HG02981 (cell line): Measurements from ENCODE around the gene CHCHD3.

Experiments
- ATAC-seq: cut with Tn5 transposase; IDR thresholded peaks from one replicate; pipeline ENCODE4 v1.9.1; 2021; ENCODE audit warnings: mild to moderate bottlenecking, moderate library complexity; ENCODE audit not compliant: unreplicated experiment

Gene CHCHD3

DNA sequence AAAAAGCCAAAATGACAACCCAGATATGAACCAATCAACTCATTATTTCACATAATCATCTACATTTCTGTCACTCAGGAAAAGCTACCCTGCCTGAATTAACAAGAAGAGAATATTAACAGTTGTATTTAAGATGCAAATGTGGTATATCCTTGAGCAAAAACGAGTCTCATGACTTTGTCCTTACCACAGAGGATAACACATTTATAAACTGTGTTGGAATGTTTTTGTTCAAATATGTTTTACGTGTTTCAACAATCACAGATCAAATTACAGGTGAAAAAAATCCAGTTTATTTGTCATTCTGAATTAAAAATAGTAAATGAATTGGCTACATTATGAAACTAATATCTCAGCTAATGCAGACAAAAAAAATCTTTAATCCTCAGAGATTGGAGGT is 34.6 kb downstream of the CHCHD3 start:
- no peak for ATAC-seq

DNA sequence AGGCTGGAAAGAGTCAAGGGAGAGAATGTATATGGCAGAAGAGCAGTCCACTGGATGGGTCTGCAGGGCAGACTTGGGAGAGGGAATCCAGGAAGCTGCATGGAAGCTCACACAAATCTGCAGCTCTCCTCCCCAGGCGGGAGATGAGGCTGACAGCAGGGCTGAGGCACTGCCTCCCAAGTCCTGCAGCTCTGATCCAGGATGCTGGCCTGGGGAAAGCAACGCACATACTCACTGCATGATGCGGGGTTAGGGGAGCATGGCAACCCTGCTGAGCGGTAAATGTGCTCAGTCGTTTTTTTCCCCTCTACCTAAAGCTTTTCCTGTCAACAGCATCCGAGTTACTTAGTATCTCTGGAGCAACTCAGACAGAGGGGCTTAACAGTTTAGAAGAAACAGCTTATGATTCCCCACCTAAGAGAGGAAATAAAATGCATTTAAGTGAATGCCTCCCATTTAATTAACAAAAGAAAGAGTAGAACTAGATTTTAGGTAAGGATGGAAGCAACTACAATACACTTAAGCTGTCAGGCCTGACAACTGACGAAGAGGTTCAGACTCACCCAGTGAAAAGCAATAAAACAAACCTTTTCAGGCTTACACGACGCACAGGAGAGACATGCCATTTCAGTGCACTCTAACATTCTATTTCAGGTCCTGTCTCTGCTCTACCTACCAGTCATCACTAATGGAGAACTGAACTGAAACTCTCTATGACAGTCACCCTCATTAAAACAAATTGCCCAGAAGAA is 37.0 kb downstream of the CHCHD3 start:
- ATAC-seq, result no peak

DNA sequence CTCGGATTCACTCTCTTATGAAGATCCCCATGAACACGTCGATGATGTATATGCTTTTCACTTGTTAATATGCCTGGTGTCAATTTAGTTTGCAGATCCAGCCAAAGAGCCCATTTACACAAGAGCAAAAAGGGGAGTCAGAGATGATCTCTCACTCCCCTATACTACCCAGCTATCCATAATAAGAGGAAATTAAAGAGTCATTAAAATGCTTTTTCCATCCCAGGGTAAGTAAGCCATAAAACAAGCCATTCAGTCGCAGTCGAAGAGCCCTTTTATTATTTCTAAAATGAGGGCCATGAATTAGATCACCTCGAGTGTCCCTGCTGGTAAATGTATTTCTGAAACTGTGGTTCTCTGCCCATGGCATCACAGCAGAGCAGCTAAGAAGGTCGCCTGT is 41.2 kb downstream of the CHCHD3 start:
- ATAC-seq, result no peak

DNA sequence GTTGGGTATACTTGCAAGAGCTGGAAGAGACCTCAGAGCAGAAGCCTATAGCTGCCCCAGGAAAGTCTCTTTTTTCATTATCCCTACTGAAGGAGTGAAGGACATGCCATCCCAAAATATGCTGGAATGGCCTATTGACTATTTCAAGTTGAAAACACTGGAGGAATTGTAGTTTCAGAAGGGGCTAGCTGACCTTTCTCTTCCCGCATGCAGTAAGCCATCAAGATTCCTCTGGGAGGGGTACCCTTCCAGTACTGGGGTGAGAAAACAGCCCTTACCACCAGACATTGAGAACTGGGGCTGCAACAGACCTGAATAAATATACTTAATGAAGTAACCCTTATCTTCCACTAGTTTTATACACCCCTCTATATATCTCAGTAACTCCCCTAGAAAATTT is 41.7 kb downstream of the CHCHD3 start:
- no peak for ATAC-seq

DNA sequence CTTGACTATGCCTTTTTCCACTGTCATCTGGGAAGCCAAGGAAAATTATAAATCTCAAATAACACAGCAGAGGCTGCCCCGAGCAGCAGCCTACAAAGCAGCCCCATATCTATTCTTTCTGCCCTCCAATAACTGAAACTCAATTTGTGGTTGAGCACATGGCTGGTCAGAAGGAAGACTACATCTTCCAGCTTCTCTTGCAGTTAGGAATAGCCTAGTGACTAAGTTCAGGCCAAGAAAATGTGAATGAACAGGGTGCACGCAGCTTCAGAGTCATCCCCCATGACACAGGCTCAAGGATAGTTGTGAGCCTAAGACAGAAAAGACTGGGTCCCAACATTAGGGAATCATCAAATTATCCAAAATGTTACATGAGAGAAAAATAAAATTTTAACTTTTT is 42.3 kb downstream of the CHCHD3 start:
- no peak for ATAC-seq

DNA sequence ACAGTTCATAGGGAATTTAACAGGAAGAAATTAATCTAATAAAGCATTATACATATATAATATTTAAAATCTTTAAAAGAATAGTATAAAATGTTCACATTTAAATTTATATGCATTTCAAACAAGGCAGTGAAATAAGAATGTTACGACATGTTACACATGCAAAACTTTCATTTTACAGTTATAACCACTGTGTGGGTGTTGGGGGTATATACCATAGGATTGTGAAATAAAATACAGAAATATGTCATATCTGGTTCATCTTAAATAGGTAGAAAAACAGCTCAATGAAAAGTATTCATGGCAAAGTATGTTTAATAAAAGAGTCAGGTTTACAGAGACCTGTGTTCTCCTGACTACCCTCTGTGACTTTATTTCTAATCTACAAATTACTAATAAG is 45.6 kb downstream of the CHCHD3 start:
- ATAC-seq, result no peak

DNA sequence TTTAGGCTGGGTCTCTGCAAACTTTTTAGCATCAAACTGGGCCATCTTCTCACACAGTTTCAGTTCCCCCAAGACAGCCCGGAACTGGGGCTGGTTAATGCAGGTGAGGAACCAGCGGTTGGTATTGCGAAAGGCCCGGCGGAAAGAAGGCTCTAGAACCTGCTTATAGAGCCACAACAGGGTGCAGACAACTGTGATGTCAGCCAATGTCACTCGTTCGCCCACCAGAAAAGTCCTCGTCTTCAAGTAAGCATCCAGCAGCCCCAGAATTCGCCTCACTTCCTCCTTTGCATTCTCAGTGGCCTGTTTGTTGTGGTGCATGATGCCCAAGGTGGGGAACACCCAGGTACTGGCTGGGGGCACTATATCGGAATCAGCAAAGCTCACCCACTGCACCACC is 46.6 kb downstream of the CHCHD3 start:
- peak; percentile 86 for ATAC-seq

DNA sequence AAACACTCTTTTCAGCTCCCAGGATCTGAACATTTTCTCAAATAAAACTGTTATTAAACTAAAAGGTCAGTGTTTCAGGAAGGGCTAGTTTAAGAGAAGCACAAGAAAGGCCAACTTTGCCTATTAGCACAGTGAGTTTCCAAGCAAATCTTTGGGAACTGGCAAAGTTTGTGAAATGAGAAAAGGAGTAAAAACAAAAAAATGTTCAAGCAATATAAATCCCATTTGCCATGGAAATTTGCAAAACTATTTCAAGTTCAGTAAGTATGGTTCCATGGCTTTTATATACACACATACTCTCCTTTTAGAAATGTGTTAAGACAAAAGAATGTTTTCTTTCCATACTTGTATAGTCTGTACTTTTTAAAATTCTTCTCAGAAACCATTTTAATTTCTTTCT is 51.5 kb downstream of the CHCHD3 start:
- no peak for ATAC-seq

DNA sequence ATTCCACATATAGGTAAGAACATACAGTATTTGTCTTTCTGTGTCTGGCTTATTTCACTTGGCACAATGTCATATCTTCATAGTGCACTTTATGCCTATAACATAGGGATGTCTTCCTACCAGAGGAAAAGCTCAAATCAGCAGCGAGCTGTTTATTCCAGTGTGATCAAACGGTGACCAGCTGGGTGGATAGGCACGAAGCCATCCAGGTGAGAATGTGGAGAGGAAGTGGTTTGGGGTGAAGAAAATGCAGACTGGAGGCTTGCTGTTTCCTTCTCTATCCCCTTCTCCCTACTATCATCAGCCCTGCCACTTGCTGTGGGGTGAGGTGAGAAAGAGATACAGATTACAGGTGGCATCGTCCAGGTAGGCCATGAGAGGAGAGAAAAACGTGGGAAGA is 52.4 kb downstream of the CHCHD3 start:
- ATAC-seq, result no peak

DNA sequence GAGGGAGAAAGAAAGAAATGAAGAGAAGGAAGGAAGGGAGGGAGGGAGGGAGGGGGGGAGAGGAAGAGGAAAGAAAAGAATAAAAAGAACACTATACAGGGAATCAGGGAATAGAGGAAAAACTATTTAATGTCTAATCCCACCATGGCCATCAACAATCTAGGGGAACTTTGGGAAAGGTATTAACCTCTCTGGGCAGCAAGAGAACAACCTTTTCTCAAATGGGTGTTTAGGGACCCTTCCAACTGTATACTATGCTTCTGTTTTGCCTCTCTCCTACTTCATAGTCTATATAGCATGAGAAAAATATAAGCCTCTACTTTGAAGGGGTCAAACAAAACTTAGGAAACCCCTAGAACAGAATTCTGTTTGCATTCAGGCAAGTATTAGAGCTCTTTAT is 54.5 kb downstream of the CHCHD3 start:
- ATAC-seq, result no peak

DNA sequence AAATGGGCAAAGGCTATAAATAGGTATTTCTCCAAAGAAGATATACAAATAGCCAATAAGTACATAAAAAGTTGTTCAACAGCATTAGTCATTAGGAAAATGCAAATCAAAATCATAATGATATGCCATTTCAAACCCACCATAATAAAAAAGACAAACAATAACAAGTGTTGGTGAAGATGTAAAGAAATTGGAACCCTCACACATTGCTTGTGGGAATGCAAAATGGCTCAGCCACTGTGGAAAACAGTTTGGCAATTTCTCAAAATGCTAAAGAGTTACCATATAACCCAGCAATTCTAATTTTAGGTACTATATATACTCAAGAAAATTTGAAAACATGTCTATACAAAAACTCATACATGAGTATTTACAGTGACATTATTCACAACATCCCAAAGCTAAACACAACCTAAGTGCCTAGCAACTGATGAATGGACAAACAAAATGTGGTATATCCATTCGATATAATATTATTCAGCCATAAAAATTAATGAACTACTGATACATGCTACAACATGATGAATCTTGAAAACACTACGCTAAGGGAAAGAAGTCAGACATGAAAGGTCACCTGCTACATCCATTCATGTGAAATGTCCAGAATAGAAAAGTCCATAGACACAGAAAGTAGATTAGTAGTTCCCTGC is 55.6 kb downstream of the CHCHD3 start:
- ATAC-seq, result no peak

DNA sequence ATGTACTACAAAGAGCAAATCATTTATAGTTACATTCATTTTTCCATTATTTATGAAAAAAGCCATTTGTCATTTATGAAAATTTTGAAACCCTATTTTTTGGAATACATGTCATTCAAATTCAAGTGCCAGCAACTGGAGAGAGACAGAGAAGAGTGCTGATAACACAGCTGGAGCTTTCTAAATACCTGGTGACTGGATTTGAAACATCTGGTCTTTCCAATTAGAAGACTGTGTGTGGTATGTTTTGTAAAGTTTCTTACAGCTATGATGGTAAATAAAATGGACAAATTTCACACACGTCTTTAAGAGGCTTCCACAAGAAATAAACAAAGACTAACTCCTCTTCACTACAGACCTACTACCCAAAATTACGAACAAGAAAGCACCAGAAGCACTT is 56.8 kb downstream of the CHCHD3 start:
- no peak for ATAC-seq

DNA sequence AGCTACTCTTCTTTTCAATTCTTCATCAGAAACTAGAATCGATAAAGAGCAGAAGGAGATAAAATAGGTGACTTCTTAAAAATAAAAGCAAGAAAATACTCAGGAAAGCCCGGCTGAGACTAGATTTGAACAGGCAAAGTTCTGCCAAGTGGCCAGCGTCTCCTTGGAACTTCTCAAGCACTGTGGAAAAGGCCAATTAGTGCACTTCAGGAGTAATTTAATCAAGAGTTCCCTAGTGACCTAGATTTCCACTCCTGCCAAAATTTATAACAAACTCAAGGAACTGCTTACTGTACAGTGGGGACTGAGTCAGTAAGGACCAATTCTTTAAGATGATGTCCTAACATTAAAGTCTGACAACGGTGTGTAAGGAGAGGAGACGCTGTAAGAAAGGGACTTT is 57.3 kb downstream of the CHCHD3 start:
- ATAC-seq, result no peak

DNA sequence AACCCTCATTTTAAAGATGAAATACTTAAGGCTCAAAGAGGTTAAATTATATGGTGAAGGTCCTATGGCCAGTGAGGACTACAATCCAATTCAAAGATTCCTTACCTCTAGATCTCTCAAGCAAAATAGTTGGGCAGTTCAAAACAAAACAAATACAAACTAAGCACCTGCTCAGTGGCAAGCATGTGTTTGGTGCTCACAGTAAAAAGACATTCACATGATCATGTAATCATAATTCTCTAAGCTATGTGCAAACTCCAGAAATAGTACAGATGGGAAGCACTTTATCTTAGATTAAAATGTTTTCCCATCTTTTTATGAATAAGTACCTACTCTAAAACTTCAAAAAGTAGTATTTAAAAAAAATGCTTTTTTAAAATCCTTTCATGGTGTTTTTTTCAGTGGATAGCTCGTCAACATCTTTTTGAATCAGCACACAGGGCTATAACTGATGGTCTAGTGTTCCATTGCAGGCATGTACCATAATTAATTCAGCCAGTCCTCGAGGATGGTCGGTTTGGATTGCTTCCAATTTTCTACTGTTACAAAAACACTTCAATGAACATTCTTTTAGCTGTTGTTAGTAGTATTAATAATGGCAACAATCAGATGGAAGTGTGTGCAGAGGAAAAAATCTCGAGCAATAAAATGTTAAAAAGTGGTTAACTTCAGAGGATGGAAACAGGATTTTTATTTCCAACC is 58.4 kb downstream of the CHCHD3 start:
- ATAC-seq, result no peak

DNA sequence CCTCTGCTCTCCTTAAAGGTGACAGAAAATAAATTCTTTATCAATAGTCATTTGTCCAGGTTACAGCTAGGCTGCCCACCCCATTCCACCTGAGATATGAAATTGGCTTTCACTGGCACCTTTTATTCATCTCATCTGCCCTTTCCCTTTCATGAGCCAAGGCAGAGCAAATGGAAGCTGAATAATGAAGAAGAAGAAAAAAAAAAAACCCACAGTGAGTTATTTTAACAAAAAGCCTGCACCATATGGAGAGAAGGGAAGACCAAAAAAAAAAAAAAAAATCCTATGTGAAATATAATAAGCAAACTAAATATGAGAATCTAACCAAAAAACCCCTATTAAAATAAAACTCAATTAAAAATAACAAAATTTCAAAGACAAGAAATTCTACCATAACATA is 59.2 kb downstream of the CHCHD3 start:
- no peak for ATAC-seq

DNA sequence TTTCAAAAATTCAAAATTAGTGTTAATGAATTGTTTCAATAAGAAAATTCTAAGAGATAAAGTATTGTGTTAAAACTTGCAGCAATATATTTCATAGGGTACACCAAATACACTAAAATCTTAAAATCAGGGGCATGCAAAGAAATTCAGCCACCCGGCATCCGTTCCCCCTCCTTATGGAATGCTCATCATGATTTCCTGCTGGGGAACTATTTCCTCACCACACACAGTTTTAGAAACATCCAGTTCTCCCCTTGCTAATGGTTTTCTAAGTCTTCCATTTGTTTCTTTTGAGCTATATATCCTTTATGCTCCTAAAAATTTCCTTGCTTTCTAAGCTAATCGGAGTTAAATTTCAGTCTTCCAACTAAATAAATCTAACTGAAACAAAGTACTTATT is 60.7 kb downstream of the CHCHD3 start:
- ATAC-seq, result no peak

DNA sequence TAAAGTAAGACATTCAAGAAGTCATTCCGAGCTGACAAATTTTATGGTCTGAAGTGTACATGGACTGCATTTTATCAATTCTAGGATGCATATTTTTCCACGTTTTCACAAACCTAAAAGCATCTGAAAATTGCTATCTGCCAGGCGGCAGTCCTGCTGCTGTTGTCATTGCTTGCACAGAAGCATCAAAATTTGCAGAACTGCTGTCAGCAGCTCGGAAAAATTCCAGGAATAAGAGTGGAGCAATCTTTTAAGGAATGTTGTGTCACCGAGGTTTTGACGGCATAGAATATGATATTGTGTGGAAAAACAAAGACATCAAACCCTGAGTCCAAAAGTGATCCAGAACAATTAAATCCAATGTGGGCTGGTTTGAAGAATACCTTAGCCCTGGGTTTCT is 61.4 kb downstream of the CHCHD3 start:
- ATAC-seq, result no peak

DNA sequence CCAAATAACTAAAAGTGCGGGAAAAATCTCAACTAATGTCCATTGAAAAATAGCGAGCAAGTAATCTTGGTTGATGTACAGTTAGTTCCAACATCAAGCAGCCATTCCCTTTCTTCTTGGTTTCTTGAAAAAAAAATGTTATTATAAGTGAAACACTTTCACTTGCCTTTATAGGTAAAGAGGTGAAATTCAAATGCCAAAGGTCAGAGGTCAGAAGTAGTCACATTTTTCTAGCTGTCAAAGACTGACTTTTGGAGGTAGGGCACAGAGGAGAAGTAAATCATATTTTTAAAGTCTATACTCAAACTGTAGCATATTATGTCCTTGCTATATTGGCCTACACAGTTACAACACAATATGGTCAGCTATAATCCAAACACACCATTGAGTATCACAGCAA is 62.3 kb downstream of the CHCHD3 start:
- no peak for ATAC-seq

DNA sequence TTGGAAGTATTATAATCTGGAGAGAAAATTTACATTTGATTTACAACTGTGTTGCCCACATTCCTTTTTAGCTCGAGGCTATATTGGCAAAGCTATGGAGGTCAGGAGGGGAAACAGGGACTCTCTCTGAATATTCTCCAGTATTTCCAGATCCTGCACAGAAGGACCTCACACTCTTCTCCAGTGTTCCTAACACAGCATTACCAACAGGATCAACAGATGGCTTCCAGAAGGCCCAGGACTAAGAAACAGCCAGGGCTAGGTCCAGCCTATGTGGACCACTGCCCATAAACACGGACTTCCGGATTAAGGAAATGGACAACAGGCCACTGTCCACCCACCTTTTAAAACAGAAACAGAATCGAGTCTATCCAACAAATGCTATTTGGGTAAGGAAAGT is 65.3 kb downstream of the CHCHD3 start:
- no peak for ATAC-seq

DNA sequence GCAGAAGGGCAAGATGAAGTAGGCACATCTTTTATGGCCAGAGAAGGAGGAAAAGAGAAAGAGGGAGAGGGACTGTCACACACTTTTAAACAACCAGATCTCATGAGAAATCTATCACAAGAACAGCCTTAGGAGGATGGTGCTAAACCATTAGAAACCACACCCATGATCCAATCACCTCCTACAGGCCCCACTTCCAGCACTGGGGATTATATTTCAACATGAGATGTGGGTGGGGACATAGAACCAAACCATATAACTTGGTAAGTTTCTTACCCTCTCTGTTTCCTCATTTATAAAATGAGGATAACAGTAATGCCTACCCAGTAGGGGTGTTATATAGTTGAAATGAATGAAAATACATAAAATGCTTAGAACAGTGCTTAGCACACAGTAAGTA is 66.0 kb downstream of the CHCHD3 start:
- no peak for ATAC-seq

DNA sequence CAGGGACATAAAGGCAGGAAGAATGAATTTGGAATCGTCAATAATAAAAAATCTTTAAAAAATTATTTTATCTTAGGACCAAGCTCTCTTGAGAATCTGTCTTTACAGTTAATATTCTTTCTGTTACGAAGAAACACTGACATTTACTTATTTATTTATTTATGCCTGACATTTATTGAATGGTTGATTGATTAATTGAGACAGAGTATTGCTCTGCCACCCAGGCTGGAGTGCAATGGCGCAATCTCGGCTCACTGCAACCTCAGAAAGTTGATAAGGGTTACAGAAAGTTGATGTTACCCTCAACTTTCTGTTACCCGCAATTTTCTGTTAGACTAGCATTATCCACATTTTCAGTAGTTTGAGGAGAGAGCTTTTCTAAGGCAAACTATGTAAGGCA is 70.1 kb downstream of the CHCHD3 start:
- ATAC-seq, result no peak
